HG02884 (cell line): ENCODE results near the gene FBXO22.
"Not testable (repeated sequence)": the region's sequence is repeated elsewhere in the genome, so short reads cannot be mapped to it uniquely, and the experiment has no call there.

ENCODE experiments used
- ATAC-seq: cut with Tn5 transposase; IDR thresholded peaks from one replicate; pipeline ENCODE4 v1.9.1; 2021; ENCODE audit warnings: mild to moderate bottlenecking, moderate library complexity; ENCODE audit not compliant: unreplicated experiment

Gene FBXO22

DNA sequence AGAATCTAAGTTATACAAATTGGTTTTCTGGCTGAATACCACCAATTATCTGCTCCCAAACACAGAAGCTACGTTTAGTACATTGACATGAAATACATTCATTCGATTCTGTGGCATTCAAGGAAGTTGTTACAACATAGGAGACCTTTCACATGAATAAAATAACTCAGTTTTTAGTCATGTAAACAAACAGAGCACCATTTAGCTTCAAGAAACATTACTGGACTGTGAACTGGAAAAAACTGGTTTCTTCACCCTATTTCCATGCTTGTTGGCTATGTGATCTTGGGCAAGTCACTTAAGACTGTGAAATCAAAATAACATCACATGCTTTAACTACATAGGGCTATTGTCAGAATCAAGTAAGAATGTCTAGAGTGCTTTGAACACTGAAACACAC lies 62.4 kb downstream of the FBXO22 start:
- no peak for ATAC-seq

- not testable (repeated sequence) for ATAC-seq
Measured at GRCh38 chr15:75976766-75977165, 73.1 kb downstream of the FBXO22 start.

DNA sequence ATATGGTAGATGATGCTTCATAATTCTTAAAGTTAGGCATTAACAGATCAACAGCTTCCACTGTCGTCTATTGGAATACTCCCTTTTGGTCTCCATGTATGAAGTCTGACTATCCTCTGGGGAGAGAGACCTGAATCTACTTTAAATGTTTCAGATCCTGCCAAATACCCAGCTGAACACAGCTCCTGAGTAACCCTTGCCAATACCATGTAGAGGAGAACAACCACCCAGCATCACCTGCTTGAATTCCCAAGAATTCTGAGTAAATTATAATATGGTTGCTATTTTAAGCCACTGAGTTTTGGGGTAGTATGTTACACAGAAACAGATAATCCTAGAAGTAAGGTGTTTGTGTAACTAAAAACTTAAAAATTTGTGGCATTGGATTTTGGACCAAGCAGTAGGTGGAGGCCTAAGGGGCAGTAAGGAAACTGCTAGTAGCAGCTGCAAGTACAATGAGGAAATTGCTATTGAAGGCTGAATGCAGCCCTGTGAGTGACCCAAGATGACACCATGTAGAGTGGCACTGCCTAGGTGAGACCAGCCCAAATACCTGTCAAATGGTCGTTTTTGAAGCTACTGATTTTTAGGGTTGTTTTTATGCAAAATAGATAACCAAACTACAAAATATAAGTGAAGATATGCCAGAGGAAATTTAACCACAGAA lies 77.6 kb downstream of the FBXO22 start:
- ATAC-seq: no peak

DNA sequence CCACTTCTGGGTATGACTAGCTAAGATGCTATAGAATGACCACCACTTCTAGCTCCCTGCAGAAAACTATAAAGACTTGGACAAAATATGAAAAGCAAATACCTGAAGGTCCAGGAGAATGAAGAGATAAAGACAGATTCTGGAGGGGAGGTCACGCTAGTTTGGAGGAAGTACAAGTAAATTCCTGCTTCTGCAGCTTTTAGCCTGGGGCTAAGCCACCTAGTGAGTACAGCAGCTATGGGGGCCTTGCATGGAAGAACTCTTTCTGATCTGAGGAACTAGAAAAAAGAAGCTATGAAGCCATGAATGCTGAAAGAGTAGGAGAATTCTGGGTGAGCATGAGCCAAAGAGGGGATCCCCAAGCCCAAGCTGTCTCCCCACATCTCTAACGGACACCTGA lies 78.8 kb downstream of the FBXO22 start:
- ATAC-seq: no peak

- not testable (repeated sequence) for ATAC-seq
Measured at GRCh38 chr15:75984706-75985105, 81.0 kb downstream of the FBXO22 start.

- ATAC-seq: no peak
Measured at GRCh38 chr15:75985971-75986370, 82.3 kb downstream of the FBXO22 start.

GRCh38 chr15:75989045-75989444 lies 85.4 kb downstream of the FBXO22 start:
- ATAC-seq: no peak

- ATAC-seq: no peak
Measured at GRCh38 chr15:75989875-75990274, 86.2 kb downstream of the FBXO22 start.
